Heart right ventricle (tissue), 16 donors: ENCODE data around the gene MRPS6. TPM values are rescaled to one million over a fixed set of nuclear protein-coding genes. Genes with fewer than 3 reads are reported as not detected.

Experiments used
- ATAC-seq, 8 donors: fragments of 200-7000 bp; cut with Tn5 transposase; one replicate each; pipeline ENCODE4 v1.9.1; 2020; ENCODE audit warnings: mild to moderate bottlenecking in 8 of 8, moderate library complexity in 8 of 8, moderate number of reproducible peaks in 1 of 8
- DNase-seq, 2 donors: peaks; one replicate each; pipeline ENCODE4 v3.0.0-alpha.2; 2020
- H3K27ac ChIP-seq, 10 donors: fragments of 200-600 bp; sonication (generic) in 2 of 10; one replicate each; pipeline versions ENCODE4 v1.5.0 to v1.8.0; 2020 to 2022; ENCODE audit warnings: mild to moderate bottlenecking in 3 of 10
- H3K27me3 ChIP-seq, 7 donors: fragments of 200-600 bp; one replicate each; pipeline ENCODE4 v1.8.0; 2021 to 2022; ENCODE audit warnings: mild to moderate bottlenecking in 2 of 7
- H3K36me3 ChIP-seq, 9 donors: fragments of 200-600 bp; sonication (generic) in 1 of 9; one replicate each; pipeline versions ENCODE4 v1.5.0 to v1.8.0; 2020 to 2022; ENCODE audit warnings: mild to moderate bottlenecking in 2 of 9
- H3K4me1 ChIP-seq, 9 donors: fragments of 200-600 bp; sonication (generic) in 1 of 9; one replicate each; pipeline versions ENCODE4 v1.5.0 to v1.8.0; 2020 to 2022; ENCODE audit warnings: mild to moderate bottlenecking in 4 of 9
- H3K4me3 ChIP-seq, 10 donors: fragments of 200-600 bp; sonication (generic) in 2 of 10; one replicate each; pipeline versions ENCODE4 v1.5.0 to v1.8.0; 2020 to 2022; ENCODE audit warnings: mild to moderate bottlenecking in 7 of 10, moderate library complexity in 2 of 10
- H3K9me3 ChIP-seq, 11 donors: fragments of 200-600 bp in 10 of 11; sonication (generic) in 2 of 11; one replicate each; pipeline versions ENCODE4 v1.5.0 to v1.8.0; 2013 to 2022; ENCODE audit warnings: mild to moderate bottlenecking in 2 of 11, control low read depth in 1 of 11, moderate library complexity in 1 of 11
- WGBS, 2 donors: extraction: QIAGEN DNeasy Blood & Tissue Kit; methylation state at CpG; one replicate each; pipeline ENCODE4 v1.1.7; 2013; ENCODE audit warnings: inconsistent platforms in 1 of 2; 5-methylcytosine and 5-hydroxymethylcytosine counted together
- intact Hi-C, 10 donors: fragments of 100-400 bp; cut with DNase I; formaldehyde crosslinking; loops; one replicate each; pipeline versions ENCODE4 v1.11.1 to v1.14.2; 2022
- polyA plus RNA-seq, 2 donors: library from polyadenylated mRNA; stranded (reverse); fragments of 200-250 nt; gene quantifications; one replicate each; pipeline ENCODE4 v1.2.3, GENCODE V29; 2013
- total RNA-seq, 10 donors: library from RNA; stranded (reverse); fragmentation: NEBNext Ultra II Directional in 3 of 10; extraction: Animal tissue kit (Norgen Biotek cat#: 25700) in 3 of 10; gene quantifications; one replicate each; pipeline versions ENCODE4 v1.2.1 to v1.2.4, GENCODE V29; 2021 to 2023
- TF ChIP-seq, protein P1 (sequence below), 9 donors: fragments of 200-600 bp; sonication (generic) in 2 of 9; IDR thresholded peaks; one replicate each; pipeline versions ENCODE4 v1.5.0 to v1.8.0; 2021 to 2022; ENCODE audit warnings: antibody characterized with exemption in 9 of 9, mild to moderate bottlenecking in 5 of 9, moderate library complexity in 1 of 9
- donor health status: Arrhythmogenic right ventricular cardiomyopathy.
- donor health status: ischemic (EF 13 %, LVEDD 7.1; RV severe dilation, severe dysfunction).
- donor health status: healthy with polysubstance abuse.
- donor health status: DM: no; HTN: yes; CAD: no.
- donor health status: DM: no; HTN: no; CAD: no.
- donor health status: ischemic (EF 25% LVEDD 6.9; RV normal size, moderate dysfunction).
- donor health status: ischemic (EF 25% LVEDD 5.7; RV mildly dilated, moderate dysfunction).
- donor health status: healthy.
- donor health status: DM: yes; HTN: yes; CAD: no.
- donor health status: Ischemic cardiomyopathy.
- donor health status: ischemic (EF 35%, LVEDD 5.7; RV mildly dilated, moderate dysfunction).
- donor health status: nonischemic (EF 11% LVEDD 7.7; RV severe dilation, severe dysfunction).
- donor health status: DM: yes; HTN: yes; CAD: no.
- donor health status: PGD.
- donor health status: ischemic (EF 29% LVEDD 5.4; RV normal size, mild dysfunction).
- donor health status: nonischemic (EF 23%, LVEDD 6.1; RV moderate dilation, normal function).

MRPS6 gene
- total and polyA plus RNA-seq, 12 donors, result 32.0 to 68.1 (median 39.8) TPM

DNA sequence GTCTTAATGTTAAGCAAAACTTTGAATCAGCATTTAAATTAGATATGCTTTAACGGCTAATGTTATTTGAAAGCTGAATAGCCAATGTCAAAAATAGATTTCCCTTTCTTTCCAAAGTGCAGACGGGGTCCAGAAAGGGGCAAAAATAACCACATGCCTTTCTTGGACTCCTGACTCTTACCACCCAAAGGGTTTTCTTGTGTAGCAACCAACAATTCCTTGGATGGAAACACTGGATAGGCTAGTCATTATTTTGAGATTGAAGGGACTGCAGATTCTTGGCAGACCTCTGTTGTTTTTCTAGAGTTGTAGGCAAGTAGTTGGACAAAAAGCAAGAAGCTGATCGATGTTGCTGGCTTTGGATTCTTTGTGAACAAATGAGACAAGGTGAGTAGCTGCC lies 107.0 kb downstream of the MRPS6 start:
- Histone ChIP-seq H3K4me1 (peaks cover 0 to 11% (median 0%) of the 10 kb centered on the region in 9 donors), H3K9me3 (peaks cover 0 to 4% (median 0%) of the 10 kb centered on the region in 11 donors), H3K27ac (peak overlapping the region in 4 of 10 donors; percentile 22 to 48 (median 39)), H3K36me3 (no peaks in the 10 kb centered on the region), H3K27me3 (no peaks in the 10 kb centered on the region), H3K4me3 (peak overlapping the region in 7 of 10 donors; percentile 4 to 40 (median 21))
- TF ChIP-seq, protein P1, sequence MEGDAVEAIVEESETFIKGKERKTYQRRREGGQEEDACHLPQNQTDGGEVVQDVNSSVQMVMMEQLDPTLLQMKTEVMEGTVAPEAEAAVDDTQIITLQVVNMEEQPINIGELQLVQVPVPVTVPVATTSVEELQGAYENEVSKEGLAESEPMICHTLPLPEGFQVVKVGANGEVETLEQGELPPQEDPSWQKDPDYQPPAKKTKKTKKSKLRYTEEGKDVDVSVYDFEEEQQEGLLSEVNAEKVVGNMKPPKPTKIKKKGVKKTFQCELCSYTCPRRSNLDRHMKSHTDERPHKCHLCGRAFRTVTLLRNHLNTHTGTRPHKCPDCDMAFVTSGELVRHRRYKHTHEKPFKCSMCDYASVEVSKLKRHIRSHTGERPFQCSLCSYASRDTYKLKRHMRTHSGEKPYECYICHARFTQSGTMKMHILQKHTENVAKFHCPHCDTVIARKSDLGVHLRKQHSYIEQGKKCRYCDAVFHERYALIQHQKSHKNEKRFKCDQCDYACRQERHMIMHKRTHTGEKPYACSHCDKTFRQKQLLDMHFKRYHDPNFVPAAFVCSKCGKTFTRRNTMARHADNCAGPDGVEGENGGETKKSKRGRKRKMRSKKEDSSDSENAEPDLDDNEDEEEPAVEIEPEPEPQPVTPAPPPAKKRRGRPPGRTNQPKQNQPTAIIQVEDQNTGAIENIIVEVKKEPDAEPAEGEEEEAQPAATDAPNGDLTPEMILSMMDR (IDR thresholded peaks at IDR 0.05), result no peak
- 35 to 38% methylated on average over 3 of the region's 3 CpGs for WGBS, 2 donors
- no peak for DNase-seq
- intact Hi-C loops, result no loop called here
- peak in 1 of 8 donors; percentile 11 for ATAC-seq

DNA sequence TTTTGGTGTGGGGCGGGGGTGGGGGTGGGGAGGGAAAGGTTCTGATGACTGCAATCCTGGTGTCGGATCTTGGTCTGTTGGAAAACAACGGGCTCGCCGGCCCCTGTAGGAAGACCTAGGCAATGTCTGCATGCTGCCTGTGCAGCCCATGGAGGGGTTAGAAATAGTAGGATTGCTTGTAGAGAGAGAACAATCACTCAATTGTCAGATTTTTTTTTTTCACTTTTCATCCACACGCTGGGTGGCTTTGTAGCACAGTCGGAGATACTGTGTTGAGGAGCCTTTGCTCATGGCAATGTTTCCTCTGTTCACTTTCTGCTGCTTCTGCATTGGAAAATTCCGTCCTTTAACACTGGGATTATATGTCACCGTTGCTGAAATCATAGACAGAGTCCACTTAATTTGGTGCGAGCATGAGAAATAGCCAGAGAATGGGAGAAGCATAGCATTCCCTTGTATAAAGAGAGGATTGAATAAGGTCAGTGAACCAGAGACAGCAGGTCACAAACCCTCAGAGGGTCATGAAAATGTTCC lies 107.5 kb downstream of the MRPS6 start:
- Histone ChIP-seq H3K9me3 (peaks cover 0 to 3% (median 0%) of the 10 kb centered on the region in 11 donors), H3K36me3 (no peaks in the 10 kb centered on the region), H3K4me3 (peak overlapping the region in 6 of 10 donors; percentile 9 to 40 (median 24)), H3K27ac (peak overlapping the region in 5 of 10 donors; percentile 22 to 48 (median 39)), H3K27me3 (no peaks in the 10 kb centered on the region), H3K4me1 (peaks cover 0 to 11% (median 0%) of the 10 kb centered on the region in 9 donors)
- intact Hi-C loops, result no loop called here
- WGBS, 2 donors, result 59 to 66% methylated on average over 10 of the region's 10 CpGs
- ATAC-seq (peak in 7 of 8 donors; percentile 25 to 68 (median 49)), DNase-seq (no peak)
- TF ChIP-seq, protein P1 (IDR thresholded peaks at IDR 0.05), result no peak

DNA sequence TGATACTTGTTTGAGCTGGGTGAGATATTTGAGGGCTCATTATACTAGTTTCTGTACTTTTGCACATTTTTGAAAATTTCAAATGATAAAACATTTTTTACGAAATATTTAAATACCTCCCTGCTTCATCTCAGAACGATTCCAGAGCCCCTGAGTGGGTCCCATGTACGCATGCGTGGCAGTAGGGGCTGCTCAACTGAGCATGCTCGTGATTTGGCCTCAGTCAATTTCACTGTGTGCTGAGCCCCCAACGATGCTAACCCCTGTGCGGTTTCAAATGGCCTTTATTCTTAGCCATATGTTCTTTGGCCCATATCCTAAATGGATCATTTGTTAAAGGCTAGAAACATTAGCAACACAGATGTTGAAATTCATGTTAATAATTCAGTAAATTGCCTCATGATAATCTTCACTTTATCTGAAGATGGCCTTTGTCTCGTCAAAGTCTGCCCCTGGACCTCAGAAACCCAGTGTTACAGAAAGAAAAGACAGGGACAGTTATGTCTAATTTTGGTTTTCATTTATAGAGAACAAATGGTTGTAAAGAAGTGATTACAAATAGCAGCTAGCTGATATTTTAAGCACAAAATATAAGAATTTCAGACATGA lies 108.2 kb downstream of the MRPS6 start:
- Histone ChIP-seq H3K4me3 (peak overlapping the region in 4 of 10 donors; percentile 19 to 40 (median 33)), H3K36me3 (no peaks in the 10 kb centered on the region), H3K9me3 (no peaks in the 10 kb centered on the region), H3K4me1 (peaks cover 0 to 11% (median 0%) of the 10 kb centered on the region in 9 donors), H3K27me3 (no peaks in the 10 kb centered on the region), H3K27ac (peak overlapping the region in 4 of 10 donors; percentile 23 to 48 (median 39))
- TF ChIP-seq, protein P1 (IDR thresholded peaks at IDR 0.05), result no peak
- intact Hi-C loops, result no loop called here
- ATAC-seq (peak in 4 of 8 donors; percentile 46 to 66 (median 58)), DNase-seq (no peak)
- WGBS, 2 donors, result 72 to 85% methylated on average over 8 of the region's 8 CpGs

DNA sequence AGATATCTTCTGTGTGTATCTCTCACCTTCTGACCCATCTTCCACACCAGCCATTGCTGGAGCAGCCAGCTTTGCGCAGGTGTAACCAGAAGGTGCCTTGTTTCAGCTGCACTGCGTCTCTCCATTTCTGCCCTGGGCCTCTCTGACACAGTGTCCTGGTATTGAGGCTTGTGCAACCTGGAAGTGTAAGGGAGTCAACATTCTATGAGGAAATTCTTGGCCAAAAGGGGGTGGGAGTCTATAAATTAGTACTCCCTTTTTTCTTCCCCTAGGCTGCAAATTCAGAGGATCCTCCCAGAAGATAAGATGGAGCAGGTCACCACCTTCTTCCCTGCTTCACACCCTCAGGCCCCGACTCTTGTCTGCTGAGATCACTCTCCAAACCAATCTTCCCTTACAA lies 109.1 kb downstream of the MRPS6 start:
- no peak overlapping the region for H3K4me3 ChIP-seq
- intact Hi-C loops, result no loop called here
- H3K9me3 ChIP-seq, result no peaks in the 10 kb centered on the region
- peaks cover 0 to 11% (median 0%) of the 10 kb centered on the region in 9 donors for H3K4me1 ChIP-seq
- H3K27me3 ChIP-seq, result no peaks in the 10 kb centered on the region
- no peak overlapping the region for H3K27ac ChIP-seq
- no peak for ATAC-seq
- no peak for DNase-seq
- TF ChIP-seq, protein P1 (IDR thresholded peaks at IDR 0.05), result no peak
- WGBS, 2 donors, result 93 to 96% methylated on average over 3 of the region's 3 CpGs
- H3K36me3 ChIP-seq, result no peaks in the 10 kb centered on the region
